PC-3 (cell line): ENCODE results near the gene FGF16. TPM values are rescaled to one million over a fixed set of nuclear protein-coding genes. Genes with fewer than 3 reads are reported as not detected.

Experiments used
- ATAC-seq: fragments of 200-7000 bp; cut with Tn5 transposase; 2 replicates; pipeline ENCODE4 v1.9.1; 2020; ENCODE audit warnings: mild to moderate bottlenecking, moderate library complexity
- BruUV-seq: library from RNA; stranded (reverse); fragments of 400-500 nt; replicated peaks from 2 replicates; lab custom pipeline; 2021; lab: Mats Ljungman, UMichigan
- CTCF ChIA-PET: fragments of 300-600 bp; sonication (Branson Sonifier 250); formaldehyde crosslinking; loops from one replicate; lab custom pipeline; 2022; ENCODE audit warnings: antibody characterized with exemption; lab: Charles Lee
- POLR2A ChIA-PET: fragments of 300-600 bp; sonication (Branson Sonifier 250); formaldehyde crosslinking; loops from one replicate; lab custom pipeline; 2022; ENCODE audit warnings: antibody characterized with exemption; ENCODE audit not compliant: unreplicated experiment; lab: Charles Lee
- DNase-seq: peaks from one replicate; pipeline ENCODE4 v3.0.0-alpha.2; 2015
- H2AFZ ChIP-seq: fragments of 300-600 bp; sonication (generic); 2 replicates; pipeline ENCODE4 v1.6.0; 2016; ENCODE audit warnings: antibody characterized with exemption, low read length
- H3F3A ChIP-seq: fragments of 300-600 bp; sonication (generic); one replicate; pipeline ENCODE4 v1.6.0; 2017; ENCODE audit warnings: antibody characterized with exemption, low read length, control low read depth, mild to moderate bottlenecking; ENCODE audit not compliant: unreplicated experiment
- H3K27ac ChIP-seq: fragments of 300-600 bp; sonication (generic); 2 replicates; pipeline ENCODE4 v1.5.1; 2016; ENCODE audit warnings: mild to moderate bottlenecking, low read length
- H3K27me3 ChIP-seq: fragments of 300-600 bp; sonication (generic); 2 replicates; pipeline ENCODE4 v1.6.1; 2016; ENCODE audit warnings: low read length, mixed read lengths
- H3K36me3 ChIP-seq: fragments of 300-600 bp; sonication (generic); 2 replicates; pipeline ENCODE4 v1.6.1; 2016; ENCODE audit warnings: low read depth, mixed run types, low read length, mixed read lengths
- H3K4me1 ChIP-seq: fragments of 300-600 bp; sonication (generic); 2 replicates; pipeline ENCODE4 v1.5.1; 2016; ENCODE audit warnings: low read length; ENCODE audit not compliant: insufficient read depth
- H3K4me2 ChIP-seq: fragments of 300-600 bp; sonication (generic); 2 replicates; pipeline ENCODE4 v1.6.0; 2016; ENCODE audit warnings: low read length
- H3K4me3 ChIP-seq: fragments of 300-600 bp; sonication (generic); 2 replicates; pipeline ENCODE4 v1.5.1; 2016; ENCODE audit warnings: mild to moderate bottlenecking, low read length, mixed read lengths
- H3K79me2 ChIP-seq: fragments of 300-600 bp; sonication (generic); 2 replicates; pipeline ENCODE4 v1.6.1; 2017; ENCODE audit warnings: low read length, mixed read lengths
- H3K9ac ChIP-seq: fragments of 300-600 bp; sonication (generic); 2 replicates; pipeline ENCODE4 v1.6.0; 2016; ENCODE audit warnings: mild to moderate bottlenecking, low read length
- H3K9me2 ChIP-seq: fragments of 300-600 bp; sonication (generic); replicated peaks from 2 replicates; pipeline ENCODE4 v1.6.1; 2016; ENCODE audit warnings: mixed run types, low read length, mixed read lengths
- H3K9me3 ChIP-seq: fragments of 300-600 bp; sonication (generic); 2 replicates; pipeline ENCODE4 v1.6.1; 2016; ENCODE audit warnings: low read length, mixed read lengths
- H4K20me1 ChIP-seq: fragments of 300-600 bp; sonication (generic); 2 replicates; pipeline ENCODE4 v1.6.1; 2016; ENCODE audit warnings: low read length, mixed read lengths
- CTCF ChIP-seq: fragments of 300-600 bp; sonication (generic); conservative IDR thresholded peaks from 2 replicates; pipeline ENCODE4 v1.5.1; 2017; ENCODE audit warnings: antibody characterized with exemption, low read depth, mild to moderate bottlenecking, low read length
- EZH2 ChIP-seq: fragments of 300-600 bp; sonication (generic); IDR thresholded peaks from one replicate; pipeline ENCODE4 v1.6.1; 2017; ENCODE audit warnings: antibody characterized with exemption, mild to moderate bottlenecking, low read length; ENCODE audit not compliant: unreplicated experiment
- EZH2phosphoT487 ChIP-seq: fragments of 300-600 bp; sonication (generic); IDR thresholded peaks from 2 replicates; pipeline ENCODE4 v1.6.1; 2018; ENCODE audit warnings: mild to moderate bottlenecking, antibody characterized with exemption, low read length, borderline replicate concordance
- intact Hi-C: fragments of 100-400 bp; cut with micrococcal nuclease; formaldehyde crosslinking; loops from 2 replicates; pipeline ENCODE4 v1.9.0; 2023
- total RNA-seq: library from RNA; depleted of rRNA; stranded (reverse); fragments of >200 nt; gene quantifications from 2 replicates; pipeline ENCODE4 v1.2.3, GENCODE V29; 2014

FGF16 gene
- total RNA-seq, 1 experiment from 2014 or later, result not detected

GRCh38 chrX:77446029-77446585, 1.1 kb upstream of the FGF16 start:
- Histone ChIP-seq H3K27ac (no peak overlapping the region), H3K9ac (no peak overlapping the region), H3K9me3 (no peaks in the 10 kb centered on the region), H3K4me2 (no peak overlapping the region), H3F3A (no peaks in the 10 kb centered on the region), H3K36me3 (no peaks in the 10 kb centered on the region), H3K79me2 (no peaks in the 10 kb centered on the region), H3K9me2 (no peaks in the 10 kb centered on the region), H4K20me1 (no peaks in the 10 kb centered on the region), H3K4me3 (no peak overlapping the region), H3K27me3 (no peaks in the 10 kb centered on the region), H3K4me1 (peaks cover 29% of the 10 kb centered on the region), H2AFZ (no peak overlapping the region)
- POLR2A ChIA-PET, result no interaction called here
- BruUV-seq, result no TSS peak
- CTCF ChIA-PET, result no interaction called here
- ATAC-seq (no peak), DNase-seq (no peak)
- TF ChIP-seq EZH2 (no peak), EZH2phosphoT487 (no peak), CTCF (no peak; the same call in 1 of the 2 replicates)
- intact Hi-C loops, result no loop called here

GRCh38 chrX:77447653-77448569, 722 bp downstream of the FGF16 start:
- Histone ChIP-seq H3K4me2 (no peak overlapping the region), H3K9me2 (no peaks in the 10 kb centered on the region), H4K20me1 (no peaks in the 10 kb centered on the region), H3K36me3 (no peaks in the 10 kb centered on the region), H3K9me3 (no peaks in the 10 kb centered on the region), H3K27ac (no peak overlapping the region), H3K4me3 (no peak overlapping the region), H3K79me2 (no peaks in the 10 kb centered on the region), H3K9ac (no peak overlapping the region), H3K27me3 (no peaks in the 10 kb centered on the region), H2AFZ (no peak overlapping the region), H3F3A (no peaks in the 10 kb centered on the region), H3K4me1 (peaks cover 20% of the 10 kb centered on the region)
- intact Hi-C loops, result no loop called here
- POLR2A ChIA-PET, result no interaction called here
- TF ChIP-seq EZH2phosphoT487 (no peak), EZH2 (no peak), CTCF (no peak)
- DNase-seq (no peak), ATAC-seq (no peak)
- BruUV-seq, result no TSS peak
- CTCF ChIA-PET, result no interaction called here

GRCh38 chrX:77450415-77450814, 3.2 kb downstream of the FGF16 start:
- no peak overlapping the region for H3K9ac ChIP-seq
- H3K4me1 ChIP-seq, result peaks cover 8% of the 10 kb centered on the region; the same call in 1 of the 2 replicates
- ChIA-PET CTCF (no interaction called here), POLR2A (no interaction called here)
- TF ChIP-seq EZH2phosphoT487 (no peak), CTCF (no peak), EZH2 (no peak)
- no peaks in the 10 kb centered on the region for H3F3A ChIP-seq
- H2AFZ ChIP-seq, result no peak overlapping the region
- no peak for ATAC-seq
- H3K27me3 ChIP-seq, result no peaks in the 10 kb centered on the region
- H3K4me3 ChIP-seq, result no peak overlapping the region
- H3K4me2 ChIP-seq, result no peak overlapping the region
- no peaks in the 10 kb centered on the region for H3K9me3 ChIP-seq
- H3K27ac ChIP-seq, result no peak overlapping the region
- no peaks in the 10 kb centered on the region for H4K20me1 ChIP-seq
- DNase-seq, result no peak
- no peaks in the 10 kb centered on the region for H3K79me2 ChIP-seq
- intact Hi-C loops, result no loop called here
- no peaks in the 10 kb centered on the region for H3K36me3 ChIP-seq
- no peaks in the 10 kb centered on the region for H3K9me2 ChIP-seq
- no TSS peak for BruUV-seq
